K562 (cell line): Measurements from ENCODE around the gene SLC35G6. TPM values are rescaled to one million over a fixed set of nuclear protein-coding genes. Genes with fewer than 3 reads are reported as not detected.
A peak's percentile ranks its signal among the peaks of the same experiment; 100 is the strongest.

Experiments used
- ATAC-seq: fragments of 200-7000 bp; cut with Tn5 transposase; 3 replicates; pipeline ENCODE4 v1.9.1; 2020; ENCODE audit warnings: moderate library complexity
- BruUV-seq: library from RNA; stranded (reverse); fragments of 400-500 nt; replicated peaks from 2 replicates; lab custom pipeline; 2021; lab: Mats Ljungman, UMichigan
- CTCF ChIA-PET: fragments of 300-600 bp; formaldehyde crosslinking; extraction: SDS; loops from one replicate; lab custom pipeline; 2021; ENCODE audit warnings: low intra/inter-chr PET ratio; lab: Yijun Ruan, JAX
- POLR2A ChIA-PET: fragments of 300-600, 350-650 bp; sonication (Branson Sonifier 250); formaldehyde crosslinking; extraction: SDS; loops from one replicate; lab custom pipeline; 2021; ENCODE audit warnings: antibody characterized with exemption, inconsistent platforms; lab: Yijun Ruan, JAX
- DNase-seq, 4 experiments: peaks; one replicate each; pipeline versions ENCODE4 v3.0.0 to v3.0.0-alpha.2; 2011 to 2018; ENCODE audit warnings: low spot score in 3 of 4, mixed read lengths in 3 of 4; ENCODE audit errors: extremely low read depth in 1 of 4
- FAIRE-seq: peaks from 2 replicates; lab custom pipeline; 2011; peaks lifted over from hg19 to GRCh38; lab: Jason Lieb, UNC
- H2AFZ ChIP-seq: 2 replicates; pipeline ENCODE4 v1.6.0; 2011; ENCODE audit warnings: low read depth, low read length, control low read depth, inconsistent platforms
- H3K27ac ChIP-seq: fragments of 200-600 bp; 3 replicates; pipeline ENCODE4 v1.8.0; 2011; ENCODE audit warnings: low read depth, mild to moderate bottlenecking, control low read depth, inconsistent platforms, low read length, moderate library complexity, mixed read lengths; ENCODE audit errors: extremely low read depth
- H3K27me3 ChIP-seq, 2 experiments: fragments of 300-600 bp in 1 of 2; 2 replicates in 1 of 2; 3 replicates in 1 of 2; pipeline versions ENCODE4 v1.6.0 to v1.8.0; 2011; ENCODE audit warnings: inconsistent platforms in 2 of 2, low read length in 2 of 2, mild to moderate bottlenecking in 1 of 2, mixed read lengths in 1 of 2, moderate library complexity in 1 of 2; ENCODE audit not compliant: control insufficient read depth in 2 of 2, insufficient read depth in 2 of 2
- H3K36me3 ChIP-seq: fragments of 300-600 bp; 3 replicates; pipeline ENCODE4 v1.8.0; 2011; ENCODE audit warnings: mild to moderate bottlenecking, low read length, inconsistent platforms; ENCODE audit not compliant: control insufficient read depth, insufficient read depth
- H3K4me1 ChIP-seq, 2 experiments: fragments of 200-600 bp in 1 of 2; replicated peaks in 1 of 2; 2 replicates in 1 of 2; 3 replicates in 1 of 2; pipeline versions ENCODE4 v1.5.1 to v1.8.0; 2011; ENCODE audit warnings: inconsistent platforms in 2 of 2, low read length in 2 of 2, mild to moderate bottlenecking in 1 of 2, mixed read lengths in 1 of 2, moderate library complexity in 1 of 2; ENCODE audit not compliant: control insufficient read depth in 2 of 2, insufficient read depth in 2 of 2
- H3K4me2 ChIP-seq: 2 replicates; pipeline ENCODE4 v1.6.1; 2011; ENCODE audit warnings: low read length, control low read depth, inconsistent platforms, mixed read lengths; ENCODE audit not compliant: insufficient read depth
- H3K4me3 ChIP-seq: fragments of 200-600 bp; sonication (generic), shearing (Covaris generic); 2 replicates; pipeline ENCODE4 v1.5.1; 2016; ENCODE audit warnings: control low read depth, inconsistent platforms
- H3K79me2 ChIP-seq: fragments of 200-600 bp; 3 replicates; pipeline ENCODE4 v1.8.0; 2011; ENCODE audit warnings: low read length, inconsistent platforms; ENCODE audit not compliant: control insufficient read depth, insufficient read depth
- H3K9ac ChIP-seq, 2 experiments: 2 replicates each; pipeline versions ENCODE4 v1.6.0 to v1.6.1; 2011; ENCODE audit warnings: low read depth in 2 of 2, low read length in 2 of 2, control low read depth in 1 of 2, inconsistent platforms in 1 of 2, mild to moderate bottlenecking in 1 of 2, mixed read lengths in 1 of 2; ENCODE audit not compliant: insufficient read depth in 1 of 2
- H3K9me1 ChIP-seq: one replicate; pipeline ENCODE4 v1.6.0; 2011; ENCODE audit warnings: inconsistent platforms, mild to moderate bottlenecking, low read length, moderate library complexity; ENCODE audit not compliant: control insufficient read depth, insufficient read depth
- H3K9me3 ChIP-seq: replicated peaks from 2 replicates; pipeline ENCODE4 v1.5.1; 2011; ENCODE audit warnings: low read depth, low read length, inconsistent platforms; ENCODE audit not compliant: control insufficient read depth, insufficient read depth
- H4K20me1 ChIP-seq: replicated peaks from 2 replicates; pipeline ENCODE4 v1.6.1; 2011; ENCODE audit warnings: low read length, inconsistent platforms, mixed read lengths; ENCODE audit not compliant: control insufficient read depth, insufficient read depth
- CBFA2T3 ChIP-seq: fragments of 450-650 bp; IDR thresholded peaks from 2 replicates; pipeline ENCODE4 v1.6.1; 2017
- FUS ChIP-seq: fragments of 200-400 bp; formaldehyde crosslinking; optimal IDR thresholded peaks from 2 replicates; pipeline ENCODE3; 2017; ENCODE audit warnings: low read depth, low read length
- HDAC2 ChIP-seq: fragments of 450-650 bp; IDR thresholded peaks from 2 replicates; pipeline ENCODE4 v1.6.1; 2016; ENCODE audit warnings: mild to moderate bottlenecking
- KDM5B ChIP-seq: fragments of 200-600 bp; sonication (generic); IDR thresholded peaks from 2 replicates; pipeline ENCODE4 v1.6.1; 2012; ENCODE audit warnings: low read depth, mild to moderate bottlenecking, moderate library complexity, low read length, control low read depth, inconsistent platforms; ENCODE audit not compliant: insufficient replicate concordance
- NFE2 ChIP-seq: IDR thresholded peaks from 2 replicates; pipeline ENCODE4 v1.6.1; 2014; ENCODE audit warnings: antibody characterized with exemption, low read depth
- NR2C1 ChIP-seq, 2 experiments: fragments of 450-650 bp; IDR thresholded peaks; 2 replicates each; pipeline ENCODE4 v1.6.1; 2017; ENCODE audit warnings: mild to moderate bottlenecking in 2 of 2, antibody characterized with exemption in 1 of 2, inconsistent platforms in 1 of 2, missing compliant biosample characterization in 1 of 2, missing genetic modification characterization in 1 of 2
- RCOR1 ChIP-seq, 2 experiments: IDR thresholded peaks; 2 replicates each; pipeline ENCODE4 v1.6.1; 2012; ENCODE audit warnings: low read depth in 2 of 2, low read length in 2 of 2, borderline replicate concordance in 1 of 2, improper control_type of control experiment in 1 of 2
- WGBS: fragments of 100-300 bp; shearing (Covaris generic); methylation state at CpG from one replicate; pipeline ENCODE4 v1.1.6; 2016; ENCODE audit warnings: low coverage, mixed read lengths; ENCODE audit not compliant: insufficient coverage; ENCODE audit errors: missing lambda C conversion rate; 5-methylcytosine and 5-hydroxymethylcytosine counted together
- in situ Hi-C: fragments of 300-500 bp; cut with MboI; formaldehyde crosslinking; loops from 4 replicates; pipeline ENCODE4 v1.15.0; 2018; ENCODE audit warnings: inconsistent platforms, mixed read lengths
- intact Hi-C: fragments of 100-400 bp; cut with micrococcal nuclease; formaldehyde crosslinking; loops from 2 replicates; pipeline ENCODE4 v1.14.2; 2022
- polyA plus RNA-seq, 8 experiments: library from polyadenylated mRNA; depleted of rRNA in 4 of 8; stranded (reverse) in 5 of 8; unstranded in 3 of 8; fragments of >200 nt; fragmentation: Nextera tagmentation in 2 of 8; fragmentation: Illumina TruSeq in 1 of 8; extraction: Ambion mirVana in 2 of 8; extraction: Trizol in 1 of 8; gene quantifications; 2 replicates each; pipeline versions ENCODE4 v1.2.1 to v1.2.3, GENCODE V29; 2011 to 2014; ENCODE audit warnings: inconsistent platforms in 1 of 8, missing spikeins in 1 of 8
- total RNA-seq, 7 experiments: library from RNA; depleted of rRNA in 6 of 7; stranded (reverse); fragments of >200 nt in 6 of 7; fragmentation: Illumina TruSeq in 2 of 7; extraction: Trizol in 2 of 7; gene quantifications; 2 replicates each; pipeline versions ENCODE4 v1.2.1 to v1.2.3, GENCODE V29; 2011 to 2021; ENCODE audit warnings: low replicate concordance in 1 of 7
- TF ChIP-seq, protein P1 (sequence below): fragments of 450-650 bp; IDR thresholded peaks from 2 replicates; pipeline ENCODE4 v1.6.1; 2017; ENCODE audit warnings: antibody characterized with exemption
- TF ChIP-seq, protein P2 (sequence below): fragments of 250-450 bp; sonication (Bioruptor Pico); IDR thresholded peaks from 2 replicates; pipeline ENCODE4 v1.5.0; 2021; ENCODE audit warnings: mild to moderate bottlenecking, borderline replicate concordance
- TF ChIP-seq, protein P3 (sequence below), 2 experiments: fragments of 450-650 bp; IDR thresholded peaks; 2 replicates each; pipeline ENCODE4 v1.6.1; 2018; ENCODE audit warnings: mild to moderate bottlenecking in 2 of 2, low read depth in 1 of 2; ENCODE audit not compliant: partially characterized antibody in 2 of 2

SLC35G6 gene
- total and polyA plus RNA-seq, 9 of the 15 experiments (the other 6 are each of a cell fraction or from before 2014, with no cell fraction given): not detected

DNA sequence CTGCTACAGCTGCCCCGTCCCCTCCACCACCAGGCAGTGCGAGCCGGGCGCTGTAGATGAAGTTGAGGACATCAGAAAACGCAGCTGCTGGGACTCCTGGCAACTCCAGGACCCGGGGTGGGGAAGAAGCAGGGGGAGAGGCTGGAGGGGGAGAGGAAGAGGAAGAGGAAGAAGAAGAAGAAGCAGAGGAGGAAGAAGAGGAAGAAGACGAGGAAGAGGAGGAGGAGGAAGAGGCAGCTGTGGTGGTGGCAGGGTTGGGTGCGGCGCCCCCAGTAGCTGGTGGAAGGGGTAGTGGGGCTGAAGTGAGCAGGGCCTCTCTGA, 15.0 kb upstream of the SLC35G6 start (continued):
- TF ChIP-seq KDM5B: no peak
- TF ChIP-seq, protein P1, sequence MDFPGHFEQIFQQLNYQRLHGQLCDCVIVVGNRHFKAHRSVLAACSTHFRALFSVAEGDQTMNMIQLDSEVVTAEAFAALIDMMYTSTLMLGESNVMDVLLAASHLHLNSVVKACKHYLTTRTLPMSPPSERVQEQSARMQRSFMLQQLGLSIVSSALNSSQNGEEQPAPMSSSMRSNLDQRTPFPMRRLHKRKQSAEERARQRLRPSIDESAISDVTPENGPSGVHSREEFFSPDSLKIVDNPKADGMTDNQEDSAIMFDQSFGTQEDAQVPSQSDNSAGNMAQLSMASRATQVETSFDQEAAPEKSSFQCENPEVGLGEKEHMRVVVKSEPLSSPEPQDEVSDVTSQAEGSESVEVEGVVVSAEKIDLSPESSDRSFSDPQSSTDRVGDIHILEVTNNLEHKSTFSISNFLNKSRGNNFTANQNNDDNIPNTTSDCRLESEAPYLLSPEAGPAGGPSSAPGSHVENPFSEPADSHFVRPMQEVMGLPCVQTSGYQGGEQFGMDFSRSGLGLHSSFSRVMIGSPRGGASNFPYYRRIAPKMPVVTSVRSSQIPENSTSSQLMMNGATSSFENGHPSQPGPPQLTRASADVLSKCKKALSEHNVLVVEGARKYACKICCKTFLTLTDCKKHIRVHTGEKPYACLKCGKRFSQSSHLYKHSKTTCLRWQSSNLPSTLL: no peak

DNA sequence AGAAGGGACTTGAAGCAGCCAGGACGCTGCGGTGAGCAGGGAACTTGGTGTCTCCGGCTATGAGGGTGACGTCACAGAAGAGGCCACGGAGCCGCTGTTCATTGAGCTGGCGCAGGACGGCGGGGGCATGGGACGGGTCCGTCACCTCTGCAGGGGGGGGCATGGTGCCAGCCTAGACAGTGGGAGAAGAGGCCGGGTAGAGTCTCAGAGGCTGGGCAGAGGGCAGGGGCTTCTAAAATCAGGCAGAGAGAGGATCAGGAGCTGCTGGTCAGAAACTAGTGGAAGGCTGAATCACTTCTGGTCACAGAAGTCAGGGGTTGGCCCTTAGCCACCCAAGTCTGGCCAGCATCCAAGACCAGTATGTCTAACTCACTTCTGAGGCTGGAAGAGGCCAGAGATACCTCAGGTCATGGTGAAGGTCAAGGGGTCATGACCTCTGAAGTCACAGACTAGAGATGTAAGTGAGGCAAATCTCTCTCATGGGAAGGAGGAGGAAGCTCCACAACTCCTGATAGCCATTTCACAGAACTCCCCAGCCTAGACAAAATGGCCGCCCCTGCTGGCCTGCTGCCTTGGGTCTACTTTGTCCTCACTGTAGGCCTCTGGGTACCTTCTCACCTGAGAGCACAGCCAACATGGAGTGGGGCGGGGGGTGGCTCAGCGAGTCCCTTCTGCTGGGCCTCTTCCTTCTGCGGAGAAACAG, 14.5 kb upstream of the SLC35G6 start:
- intact Hi-C loops (no loop called here), in situ Hi-C loops (no loop called here)
- Histone ChIP-seq H3K4me3 (no peak overlapping the region), H3K4me1 (peaks cover 8 to 29% of the 10 kb centered on the region in 2 experiments), H3K9ac (peak overlapping the region in 1 of 2 experiments; percentile 64; a peak in 2 of 4 replicates), H3K79me2 (peaks cover 19% of the 10 kb centered on the region), H4K20me1 (no peaks in the 10 kb centered on the region), H3K9me3 (no peaks in the 10 kb centered on the region), H3K36me3 (peaks cover 35% of the 10 kb centered on the region; the same call in 1 of the 3 replicates), H2AFZ (no peak overlapping the region), H3K27me3 (no peaks in the 10 kb centered on the region), H3K9me1 (no peaks in the 10 kb centered on the region), H3K4me2 (no peak overlapping the region), H3K27ac (peak overlapping the region; percentile 70)
- WGBS: 0% methylated on average over 1 of the region's 16 CpGs
- DNase-seq (peak in 3 of 4 experiments; percentile 27 to 87 (median 41)), FAIRE-seq (peak; percentile 97), ATAC-seq (peak; percentile 74)
- no TSS peak for BruUV-seq
- POLR2A ChIA-PET: interaction anchor here (0.5 to 2.0 kb wide), 8 partner anchors 10 to 394 kb away, joined by 3 to 6 read pairs (median 4); partner anchors contain the start of gene SLC35G6
- CTCF ChIA-PET: no interaction called here
- TF ChIP-seq, protein P2, sequence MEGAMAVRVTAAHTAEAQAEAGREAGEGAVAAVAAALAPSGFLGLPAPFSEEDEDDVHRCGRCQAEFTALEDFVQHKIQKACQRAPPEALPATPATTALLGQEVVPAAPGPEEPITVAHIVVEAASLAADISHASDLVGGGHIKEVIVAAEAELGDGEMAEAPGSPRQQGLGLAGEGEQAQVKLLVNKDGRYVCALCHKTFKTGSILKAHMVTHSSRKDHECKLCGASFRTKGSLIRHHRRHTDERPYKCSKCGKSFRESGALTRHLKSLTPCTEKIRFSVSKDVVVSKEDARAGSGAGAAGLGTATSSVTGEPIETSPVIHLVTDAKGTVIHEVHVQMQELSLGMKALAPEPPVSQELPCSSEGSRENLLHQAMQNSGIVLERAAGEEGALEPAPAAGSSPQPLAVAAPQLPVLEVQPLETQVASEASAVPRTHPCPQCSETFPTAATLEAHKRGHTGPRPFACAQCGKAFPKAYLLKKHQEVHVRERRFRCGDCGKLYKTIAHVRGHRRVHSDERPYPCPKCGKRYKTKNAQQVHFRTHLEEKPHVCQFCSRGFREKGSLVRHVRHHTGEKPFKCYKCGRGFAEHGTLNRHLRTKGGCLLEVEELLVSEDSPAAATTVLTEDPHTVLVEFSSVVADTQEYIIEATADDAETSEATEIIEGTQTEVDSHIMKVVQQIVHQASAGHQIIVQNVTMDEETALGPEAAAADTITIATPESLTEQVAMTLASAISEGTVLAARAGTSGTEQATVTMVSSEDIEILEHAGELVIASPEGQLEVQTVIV (CRISPR knock-in tag): no peak
- TF ChIP-seq NR2C1 (IDR thresholded peaks at IDR 0.05) (peak; percentile 92), NR2C1 (tag; IDR thresholded peaks at IDR 0.05) (peak; percentile 96), NFE2 (0 out of 2 replicates have a peak, but pooled peaks have one; percentile 18), RCOR1 (IDR thresholded peaks at IDR 0.05; ENCODE audit: borderline replicate concordance in 1 of 2, low read depth in 2 of 2, low read length in 2 of 2) (peak; percentile 39 to 81; a peak in 2 of 4 replicates), HDAC2 (0 out of 2 replicates have a peak, but pooled peaks have one; percentile 29), CBFA2T3 (peak; percentile 19; the same call in 1 of the 2 replicates), FUS (no peak)
- TF ChIP-seq, protein P3, sequence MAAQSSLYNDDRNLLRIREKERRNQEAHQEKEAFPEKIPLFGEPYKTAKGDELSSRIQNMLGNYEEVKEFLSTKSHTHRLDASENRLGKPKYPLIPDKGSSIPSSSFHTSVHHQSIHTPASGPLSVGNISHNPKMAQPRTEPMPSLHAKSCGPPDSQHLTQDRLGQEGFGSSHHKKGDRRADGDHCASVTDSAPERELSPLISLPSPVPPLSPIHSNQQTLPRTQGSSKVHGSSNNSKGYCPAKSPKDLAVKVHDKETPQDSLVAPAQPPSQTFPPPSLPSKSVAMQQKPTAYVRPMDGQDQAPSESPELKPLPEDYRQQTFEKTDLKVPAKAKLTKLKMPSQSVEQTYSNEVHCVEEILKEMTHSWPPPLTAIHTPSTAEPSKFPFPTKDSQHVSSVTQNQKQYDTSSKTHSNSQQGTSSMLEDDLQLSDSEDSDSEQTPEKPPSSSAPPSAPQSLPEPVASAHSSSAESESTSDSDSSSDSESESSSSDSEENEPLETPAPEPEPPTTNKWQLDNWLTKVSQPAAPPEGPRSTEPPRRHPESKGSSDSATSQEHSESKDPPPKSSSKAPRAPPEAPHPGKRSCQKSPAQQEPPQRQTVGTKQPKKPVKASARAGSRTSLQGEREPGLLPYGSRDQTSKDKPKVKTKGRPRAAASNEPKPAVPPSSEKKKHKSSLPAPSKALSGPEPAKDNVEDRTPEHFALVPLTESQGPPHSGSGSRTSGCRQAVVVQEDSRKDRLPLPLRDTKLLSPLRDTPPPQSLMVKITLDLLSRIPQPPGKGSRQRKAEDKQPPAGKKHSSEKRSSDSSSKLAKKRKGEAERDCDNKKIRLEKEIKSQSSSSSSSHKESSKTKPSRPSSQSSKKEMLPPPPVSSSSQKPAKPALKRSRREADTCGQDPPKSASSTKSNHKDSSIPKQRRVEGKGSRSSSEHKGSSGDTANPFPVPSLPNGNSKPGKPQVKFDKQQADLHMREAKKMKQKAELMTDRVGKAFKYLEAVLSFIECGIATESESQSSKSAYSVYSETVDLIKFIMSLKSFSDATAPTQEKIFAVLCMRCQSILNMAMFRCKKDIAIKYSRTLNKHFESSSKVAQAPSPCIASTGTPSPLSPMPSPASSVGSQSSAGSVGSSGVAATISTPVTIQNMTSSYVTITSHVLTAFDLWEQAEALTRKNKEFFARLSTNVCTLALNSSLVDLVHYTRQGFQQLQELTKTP (IDR thresholded peaks at IDR 0.05; ENCODE audit: low read depth in 1 of 2, partially characterized antibody in 2 of 2): no peak
